B cell (primary cell): Measurements from ENCODE around the gene FIZ1. TPM values are rescaled to one million over a fixed set of nuclear protein-coding genes. Genes with fewer than 3 reads are reported as not detected.

ENCODE experiments used
- ATAC-seq: fragments of 200-7000 bp; cut with Tn5 transposase; one replicate; pipeline ENCODE4 v1.10.0; 2021; ENCODE audit warnings: low read depth, mild to moderate bottlenecking, moderate number of reproducible peaks, moderate library complexity
- CTCF ChIA-PET: fragments of 350-600 bp; sonication (Branson Sonifier 250); formaldehyde crosslinking; loops from one replicate; lab custom pipeline; 2021; ENCODE audit warnings: antibody characterized with exemption, inconsistent platforms; lab: Charles Lee
- POLR2A ChIA-PET: fragments of 350-600 bp; sonication (Branson Sonifier 250); formaldehyde crosslinking; loops from one replicate; lab custom pipeline; 2021; ENCODE audit warnings: antibody characterized with exemption; lab: Charles Lee
- DNase-seq: peaks from one replicate; pipeline ENCODE4 v3.0.0; 2013
- H2AFZ ChIP-seq: 2 replicates; pipeline ENCODE4 v1.6.1; 2012; ENCODE audit warnings: mild to moderate bottlenecking, low read depth, low read length; ENCODE audit not compliant: insufficient read depth, poor library complexity, severe bottlenecking
- H3K27ac ChIP-seq, 2 donors: 1 replicate in 1 of 2; 2 replicates in 1 of 2; pipeline ENCODE4 v1.5.1; 2012 to 2013; ENCODE audit warnings: low read length in 2 of 2, mild to moderate bottlenecking in 2 of 2, moderate library complexity in 1 of 2
- H3K27me3 ChIP-seq, 4 experiments: fragments of 200-600 bp in 1 of 4; sonication (generic) in 1 of 4; replicated peaks in 1 of 4; 1 replicate in 2 of 4; 2 replicates in 2 of 4; pipeline versions ENCODE4 v1.6.1 to v1.7.0; 2013 to 2016; ENCODE audit warnings: low read length in 3 of 4, mild to moderate bottlenecking in 2 of 4, mixed read lengths in 1 of 4, moderate library complexity in 1 of 4; ENCODE audit not compliant: insufficient read depth in 4 of 4, control insufficient read depth in 3 of 4; ENCODE audit errors: control extremely low read depth in 1 of 4
- H3K36me3 ChIP-seq, 2 experiments: replicated peaks in 1 of 2; 1 replicate in 1 of 2; 2 replicates in 1 of 2; pipeline versions ENCODE4 v1.6.1 to v1.7.1; 2013; ENCODE audit warnings: low read length in 1 of 2; ENCODE audit not compliant: insufficient read depth in 2 of 2, control insufficient read depth in 1 of 2; ENCODE audit errors: control extremely low read depth in 1 of 2, extremely low read depth in 1 of 2
- H3K4me1 ChIP-seq, 2 donors: fragments of 200-600 bp in 1 of 2; sonication (generic) in 1 of 2; 1 replicate in 1 of 2; 2 replicates in 1 of 2; pipeline versions ENCODE4 v1.5.1 to v1.6.1; 2013 to 2017; ENCODE audit warnings: low read length in 2 of 2; ENCODE audit not compliant: control insufficient read depth in 2 of 2, insufficient read depth in 2 of 2
- H3K4me2 ChIP-seq: replicated peaks from 2 replicates; pipeline ENCODE3; 2012; ENCODE audit warnings: mild to moderate bottlenecking, low read depth, low read length; ENCODE audit not compliant: poor library complexity, severe bottlenecking
- H3K4me3 ChIP-seq, 5 experiments: fragments of 200-600 bp in 1 of 5; sonication (generic) in 1 of 5; 1 replicate in 3 of 5; 2 replicates in 2 of 5; pipeline versions ENCODE4 v1.5.1 to v1.7.0; 2011 to 2016; ENCODE audit warnings: low read length in 4 of 5, mild to moderate bottlenecking in 4 of 5, low read depth in 2 of 5, control low read depth in 1 of 5, moderate library complexity in 1 of 5; ENCODE audit not compliant: insufficient read depth in 1 of 5; ENCODE audit errors: control extremely low read depth in 1 of 5, extremely low read depth in 1 of 5
- H3K79me2 ChIP-seq: fragments of 200-600 bp; sonication (generic); one replicate; pipeline ENCODE4 v1.6.0; 2016; ENCODE audit warnings: low read length; ENCODE audit not compliant: control insufficient read depth, insufficient read depth
- H3K9ac ChIP-seq: fragments of 200-600 bp; sonication (generic); 2 replicates; pipeline ENCODE4 v1.6.1; 2017; ENCODE audit warnings: mild to moderate bottlenecking, low read length, moderate library complexity
- H3K9me3 ChIP-seq, 3 donors: one replicate each; pipeline versions ENCODE4 v1.6.1 to v1.7.1; 2013; ENCODE audit warnings: low read length in 2 of 3; ENCODE audit not compliant: control insufficient read depth in 2 of 3, insufficient read depth in 1 of 3; ENCODE audit errors: control extremely low read depth in 1 of 3
- H4K20me1 ChIP-seq: 2 replicates; pipeline ENCODE4 v1.6.0; 2012; ENCODE audit warnings: mild to moderate bottlenecking, low read length; ENCODE audit not compliant: insufficient read depth, control insufficient read depth, poor library complexity, severe bottlenecking
- H3K27ac Mint-ChIP-seq: one replicate; pipeline ENCODE4 v1.8.0; 2021; ENCODE audit warnings: mixed read lengths
- H3K27me3 Mint-ChIP-seq: one replicate; pipeline ENCODE4 v1.8.0; 2021; ENCODE audit warnings: mixed read lengths
- H3K4me1 Mint-ChIP-seq: one replicate; pipeline ENCODE4 v1.8.0; 2021; ENCODE audit warnings: mixed read lengths
- H3K4me3 Mint-ChIP-seq: one replicate; pipeline ENCODE4 v1.8.0; 2021; ENCODE audit warnings: mixed read lengths
- H3K9me3 Mint-ChIP-seq: one replicate; pipeline ENCODE4 v1.8.0; 2022; ENCODE audit warnings: mixed read lengths; ENCODE audit not compliant: insufficient read depth
- EZH2 ChIP-seq: IDR thresholded peaks from 2 replicates; pipeline ENCODE4 v1.6.1; 2012; ENCODE audit warnings: borderline replicate concordance, low read depth, mild to moderate bottlenecking, moderate library complexity, low read length; ENCODE audit not compliant: insufficient read depth, poor library complexity, severe bottlenecking
- WGBS: methylation state at CpG from one replicate; pipeline ENCODE4 v1.1.5; 2013; ENCODE audit warnings: missing lambda C conversion rate; ENCODE audit not compliant: insufficient coverage; 5-methylcytosine and 5-hydroxymethylcytosine counted together
- intact Hi-C: fragments of 100-400 bp; cut with micrococcal nuclease; formaldehyde crosslinking; loops from one replicate; pipeline ENCODE4 v1.10.0; 2022
- polyA plus RNA-seq: library from polyadenylated mRNA; depleted of rRNA; stranded (reverse); fragments of >200 nt; gene quantifications from 2 replicates; pipeline ENCODE4 v1.2.3, GENCODE V29; 2012
- total RNA-seq, 2 donors: library from RNA; stranded (reverse); fragments of 120-200 nt in 1 of 2; gene quantifications; 1 replicate in 1 of 2; 2 replicates in 1 of 2; pipeline versions ENCODE4 v1.2.3 to v1.2.4, GENCODE V29; 2013 to 2022
- TF ChIP-seq, protein P1 (sequence below): fragments of 200-600 bp; IDR thresholded peaks from one replicate; pipeline ENCODE4 v1.8.0; 2022; ENCODE audit warnings: antibody characterized with exemption, mild to moderate bottlenecking

FIZ1 gene
- total and polyA plus RNA-seq, 2 donors (not counting 1 experiment from before 2014, with no cell fraction given) = 8.0 to 26.4 TPM

DNA sequence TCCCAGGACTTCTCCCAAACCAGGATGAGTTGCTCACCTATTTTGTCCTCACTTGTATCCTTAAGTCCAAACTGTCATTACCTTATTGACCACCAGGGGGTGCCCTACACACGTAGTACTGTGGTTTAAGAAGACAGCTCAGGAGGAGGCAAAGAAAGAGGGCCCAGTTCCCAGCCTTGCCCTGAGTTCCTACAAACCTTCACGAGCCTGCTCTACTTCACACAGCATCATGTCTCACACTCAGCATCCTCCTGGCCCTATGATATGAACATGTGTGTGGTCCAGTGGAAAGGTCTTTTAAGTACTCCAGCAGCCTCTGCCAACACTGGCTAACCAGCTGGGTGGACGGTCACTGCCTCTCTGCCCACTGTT lies 33.1 kb upstream of the FIZ1 start:
- Histone ChIP-seq H4K20me1 (no peaks in the 10 kb centered on the region), H2AFZ (peak overlapping the region; percentile 37), H3K4me1 (peaks cover 20 to 48% of the 10 kb centered on the region in 2 donors), H3K4me3 (no peak overlapping the region), H3K9ac (no peak overlapping the region), H3K4me2 (peak overlapping the region; percentile 49), H3K27me3 (no peaks in the 10 kb centered on the region), H3K9me3 (no peaks in the 10 kb centered on the region), H3K27ac (peak overlapping the region in 1 of 2 donors; percentile 11), H3K79me2 (peaks cover 31% of the 10 kb centered on the region), H3K36me3 (peaks cover 0 to 2% of the 10 kb centered on the region in 2 experiments)
- intact Hi-C loops = loop anchor here (1.0 to 10.0 kb wide), 6 partner anchors 8 to 682 kb away; partner anchors contain the start of genes PPP1R12C, PPP6R1, ZNF784 and ZSCAN5A
- Mint-ChIP-seq H3K27me3 (no peaks in the 10 kb centered on the region), H3K27ac (peak overlapping the region; percentile 43), H3K4me1 (peaks cover 41% of the 10 kb centered on the region), H3K9me3 (no peaks in the 10 kb centered on the region), H3K4me3 (peak overlapping the region; percentile 64)
- POLR2A ChIA-PET = interaction anchor here (0.6 to 6.2 kb wide), 12 partner anchors 8 to 156 kb away, joined by 3 to 55 read pairs (median 4); partner anchors contain the start of genes CCDC106, FIZ1, U2AF2 and ZNF524
- DNase-seq = peak; percentile 94
- WGBS = no CpG with 5 or more reads among the region's 3 CpGs
- CTCF ChIA-PET = interaction anchor here (0.5 to 9.4 kb wide), 42 partner anchors 8 to 702 kb away, joined by 3 to 132 read pairs (median 7); partner anchors contain the start of genes CCDC106, FIZ1, RDH13 and TMEM238
- TF ChIP-seq EZH2 = no peak
- TF ChIP-seq, protein P1, sequence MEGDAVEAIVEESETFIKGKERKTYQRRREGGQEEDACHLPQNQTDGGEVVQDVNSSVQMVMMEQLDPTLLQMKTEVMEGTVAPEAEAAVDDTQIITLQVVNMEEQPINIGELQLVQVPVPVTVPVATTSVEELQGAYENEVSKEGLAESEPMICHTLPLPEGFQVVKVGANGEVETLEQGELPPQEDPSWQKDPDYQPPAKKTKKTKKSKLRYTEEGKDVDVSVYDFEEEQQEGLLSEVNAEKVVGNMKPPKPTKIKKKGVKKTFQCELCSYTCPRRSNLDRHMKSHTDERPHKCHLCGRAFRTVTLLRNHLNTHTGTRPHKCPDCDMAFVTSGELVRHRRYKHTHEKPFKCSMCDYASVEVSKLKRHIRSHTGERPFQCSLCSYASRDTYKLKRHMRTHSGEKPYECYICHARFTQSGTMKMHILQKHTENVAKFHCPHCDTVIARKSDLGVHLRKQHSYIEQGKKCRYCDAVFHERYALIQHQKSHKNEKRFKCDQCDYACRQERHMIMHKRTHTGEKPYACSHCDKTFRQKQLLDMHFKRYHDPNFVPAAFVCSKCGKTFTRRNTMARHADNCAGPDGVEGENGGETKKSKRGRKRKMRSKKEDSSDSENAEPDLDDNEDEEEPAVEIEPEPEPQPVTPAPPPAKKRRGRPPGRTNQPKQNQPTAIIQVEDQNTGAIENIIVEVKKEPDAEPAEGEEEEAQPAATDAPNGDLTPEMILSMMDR = peak; percentile 71
- peak; percentile 53 for ATAC-seq

DNA sequence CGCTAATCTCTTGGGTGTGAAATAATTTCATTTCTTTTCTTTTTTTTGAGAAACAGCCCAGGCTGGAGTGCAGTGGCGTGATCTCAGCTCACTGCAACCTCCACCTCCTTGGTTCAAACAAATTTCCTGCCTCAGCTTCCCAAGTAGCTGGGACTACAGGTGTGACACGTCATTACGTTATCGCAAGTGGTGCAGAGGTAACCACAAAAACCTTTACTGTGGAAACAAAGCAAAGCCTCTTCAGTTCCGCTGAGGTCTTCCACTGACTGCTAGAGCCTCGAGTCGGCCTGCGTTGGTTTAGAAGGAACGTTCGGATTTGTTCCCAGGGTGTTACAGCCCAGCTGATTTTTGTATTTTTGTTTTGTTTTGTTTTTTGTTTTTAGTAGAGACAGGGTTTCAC lies 27.0 kb upstream of the FIZ1 start:
- intact Hi-C loops = loop anchor here (10.0 kb wide), 1 partner anchor 518 kb away; the partner anchor contains the start of gene ZNF444

More for the DNA sequence above, 27.0 kb upstream of the FIZ1 start:
- CTCF ChIA-PET = interaction anchor here (0.6 to 3.8 kb wide), 11 partner anchors 11 to 487 kb away, joined by 3 to 25 read pairs (median 5); partner anchors contain the start of gene ZNF865
- H3K27ac ChIP-seq = no peak overlapping the region
- H3K27me3 Mint-ChIP-seq = no peaks in the 10 kb centered on the region
- no peak overlapping the region for H3K4me2 ChIP-seq
- no peaks in the 10 kb centered on the region for H3K9me3 Mint-ChIP-seq
- TF ChIP-seq EZH2 = no peak
- TF ChIP-seq, protein P1 = no peak
- H3K79me2 ChIP-seq = peaks cover 8% of the 10 kb centered on the region
- DNase-seq (no peak), ATAC-seq (no peak)
- H3K9ac ChIP-seq = no peak overlapping the region
- H3K4me1 ChIP-seq = peaks cover 10 to 15% of the 10 kb centered on the region in 2 donors
- H3K27me3 ChIP-seq = no peaks in the 10 kb centered on the region
- H3K4me3 Mint-ChIP-seq = peak overlapping the region; percentile 32
- no peak overlapping the region for H2AFZ ChIP-seq
- H3K27ac Mint-ChIP-seq = no peak overlapping the region
- H3K4me3 ChIP-seq = no peak overlapping the region
- POLR2A ChIA-PET = interaction anchor here (0.9 to 2.0 kb wide), 2 partner anchors 20 to 28 kb away, joined by 3 to 5 read pairs; partner anchors contain the start of gene ZNF865
- peaks cover 7% of the 10 kb centered on the region for H4K20me1 ChIP-seq
- 89% methylated on average over 10 of the region's 11 CpGs for WGBS
- H3K4me1 Mint-ChIP-seq = peaks cover 16% of the 10 kb centered on the region
- no peaks in the 10 kb centered on the region for H3K9me3 ChIP-seq
- no peaks in the 10 kb centered on the region for H3K36me3 ChIP-seq
